ENCODE measurements around the gene ATP11A. TPM values are rescaled to one million over a fixed set of nuclear protein-coding genes. Genes with fewer than 3 reads are reported as not detected.

The ATP11A gene
- total and polyA plus RNA-seq, 9 of the 15 experiments (the other 6 are each of a cell fraction or from before 2014, with no cell fraction given), result 0.38 to 34.2 (median 4.2) TPM

GRCh38 chr13:112708560-112709240 lies 18.9 kb downstream of the ATP11A start (continued):
- TF ChIP-seq, protein P1, sequence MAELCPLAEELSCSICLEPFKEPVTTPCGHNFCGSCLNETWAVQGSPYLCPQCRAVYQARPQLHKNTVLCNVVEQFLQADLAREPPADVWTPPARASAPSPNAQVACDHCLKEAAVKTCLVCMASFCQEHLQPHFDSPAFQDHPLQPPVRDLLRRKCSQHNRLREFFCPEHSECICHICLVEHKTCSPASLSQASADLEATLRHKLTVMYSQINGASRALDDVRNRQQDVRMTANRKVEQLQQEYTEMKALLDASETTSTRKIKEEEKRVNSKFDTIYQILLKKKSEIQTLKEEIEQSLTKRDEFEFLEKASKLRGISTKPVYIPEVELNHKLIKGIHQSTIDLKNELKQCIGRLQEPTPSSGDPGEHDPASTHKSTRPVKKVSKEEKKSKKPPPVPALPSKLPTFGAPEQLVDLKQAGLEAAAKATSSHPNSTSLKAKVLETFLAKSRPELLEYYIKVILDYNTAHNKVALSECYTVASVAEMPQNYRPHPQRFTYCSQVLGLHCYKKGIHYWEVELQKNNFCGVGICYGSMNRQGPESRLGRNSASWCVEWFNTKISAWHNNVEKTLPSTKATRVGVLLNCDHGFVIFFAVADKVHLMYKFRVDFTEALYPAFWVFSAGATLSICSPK (IDR thresholded peaks at IDR 0.05; ENCODE audit: borderline replicate concordance), result no peak
- TF ChIP-seq USF2 (CRISPR knock-in tag; IDR thresholded peaks at IDR 0.05) (0 out of 2 replicates have a peak, but pooled peaks have one; percentile 29), SMAD1 (IDR thresholded peaks at IDR 0.05; ENCODE audit: low read depth, low read length, partially characterized antibody) (no peak), NRF1 (conservative IDR thresholded peaks at IDR 0.05 in 1 of 2, IDR thresholded peaks at IDR 0.05 in 1 of 2) (peak in 1 of 2 experiments; percentile 20; a peak in 1 of 4 replicates), STAG1 (CRISPR knock-in tag; IDR thresholded peaks at IDR 0.05; ENCODE audit: borderline replicate concordance) (no peak), HNRNPK (IDR thresholded peaks at IDR 0.05; ENCODE audit: low read depth, low read length, poor library complexity, severe bottlenecking) (no peak), FOXP4 (CRISPR knock-in tag; IDR thresholded peaks at IDR 0.05; ENCODE audit: borderline replicate concordance) (no peak), NFRKB (IDR thresholded peaks at IDR 0.05; ENCODE audit: low read depth) (no peak), E2F6 (IDR thresholded peaks at IDR 0.05; ENCODE audit: borderline replicate concordance in 1 of 2, extremely low read depth in 1 of 2, insufficient read depth in 1 of 2, insufficient read length in 1 of 2, low read depth in 1 of 2, low read length in 1 of 2, poor library complexity in 1 of 2, severe bottlenecking in 1 of 2) (peak in 1 of 2 experiments; percentile 80), MCM3 (IDR thresholded peaks at IDR 0.05) (no peak), E2F5 (CRISPR knock-in tag; IDR thresholded peaks at IDR 0.05) (no peak), ATF4 (CRISPR knock-in tag; IDR thresholded peaks at IDR 0.05) (no peak), MAX (CRISPR knock-in tag; IDR thresholded peaks at IDR 0.05) (peak; percentile 56)
- TF ChIP-seq, protein P2, sequence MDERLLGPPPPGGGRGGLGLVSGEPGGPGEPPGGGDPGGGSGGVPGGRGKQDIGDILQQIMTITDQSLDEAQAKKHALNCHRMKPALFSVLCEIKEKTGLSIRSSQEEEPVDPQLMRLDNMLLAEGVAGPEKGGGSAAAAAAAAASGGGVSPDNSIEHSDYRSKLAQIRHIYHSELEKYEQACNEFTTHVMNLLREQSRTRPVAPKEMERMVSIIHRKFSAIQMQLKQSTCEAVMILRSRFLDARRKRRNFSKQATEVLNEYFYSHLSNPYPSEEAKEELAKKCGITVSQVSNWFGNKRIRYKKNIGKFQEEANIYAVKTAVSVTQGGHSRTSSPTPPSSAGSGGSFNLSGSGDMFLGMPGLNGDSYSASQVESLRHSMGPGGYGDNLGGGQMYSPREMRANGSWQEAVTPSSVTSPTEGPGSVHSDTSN (CRISPR knock-in tag; IDR thresholded peaks at IDR 0.05; ENCODE audit: low read depth), result no peak
- TF ChIP-seq, protein P2 (tag; conservative IDR thresholded peaks at IDR 0.05; ENCODE audit: low read depth), result peak; percentile 38
